Right forelimb (tissue), 1 donor: ENCODE data around the gene NEDD9.
A peak's percentile ranks its signal among the peaks of the same experiment; 100 is the strongest.

Experiments used
- DNase-seq: peaks from one replicate; pipeline ENCODE4 v3.0.0-alpha.2; 2018

Gene NEDD9

GRCh38 chr6:11172501-11173327 lies 59.8 kb downstream of the NEDD9 start:
- peak; percentile 82 for DNase-seq

- no peak for DNase-seq
Observed at GRCh38 chr6:11171952-11172351, 60.5 kb downstream of the NEDD9 start.

- no peak for DNase-seq
Observed at GRCh38 chr6:11168091-11168635, 64.3 kb downstream of the NEDD9 start.

GRCh38 chr6:11166948-11167347 lies 65.5 kb downstream of the NEDD9 start:
- DNase-seq: no peak

- no peak for DNase-seq
Observed at GRCh38 chr6:11164717-11165646, 67.5 kb downstream of the NEDD9 start.

DNA sequence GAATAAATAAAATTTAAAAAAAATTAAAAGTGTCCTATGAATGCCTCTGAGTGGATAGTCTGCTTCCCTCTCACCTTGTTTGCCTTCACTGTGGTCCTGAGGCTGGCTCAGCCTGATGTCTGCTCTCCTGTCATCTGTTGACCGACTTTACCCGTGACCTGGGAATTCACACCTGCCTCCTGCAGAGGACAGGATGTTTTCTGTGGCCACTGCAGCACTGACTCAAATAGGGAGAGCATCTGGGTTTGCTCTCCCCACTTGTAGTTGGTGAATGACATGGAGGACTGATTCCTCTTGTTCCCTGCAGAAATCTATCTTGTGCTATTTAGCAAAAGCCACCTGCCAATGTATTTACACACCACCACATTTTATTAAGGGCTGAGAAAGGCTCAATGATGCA lies 68.5 kb downstream of the NEDD9 start:
- DNase-seq: no peak

DNA sequence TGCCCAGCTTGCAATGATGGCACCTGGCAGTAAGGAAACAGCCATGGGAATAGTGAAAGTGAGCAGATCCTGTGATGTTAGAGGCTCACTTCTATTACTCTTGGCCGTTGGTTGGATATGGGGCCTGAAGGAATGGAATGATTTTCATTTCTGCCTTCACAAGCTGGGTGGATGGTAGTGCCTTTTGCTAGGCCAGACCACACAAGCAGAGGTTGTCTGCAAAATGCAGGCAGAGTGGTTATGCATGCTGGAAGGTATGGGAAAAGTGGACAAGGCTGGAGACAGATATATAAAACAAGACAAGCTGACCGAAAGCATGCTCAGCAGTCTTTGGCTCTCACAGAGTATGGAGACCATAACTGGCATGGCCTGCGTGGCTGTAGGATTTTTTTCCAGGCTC lies 70.2 kb downstream of the NEDD9 start:
- DNase-seq: no peak

DNA sequence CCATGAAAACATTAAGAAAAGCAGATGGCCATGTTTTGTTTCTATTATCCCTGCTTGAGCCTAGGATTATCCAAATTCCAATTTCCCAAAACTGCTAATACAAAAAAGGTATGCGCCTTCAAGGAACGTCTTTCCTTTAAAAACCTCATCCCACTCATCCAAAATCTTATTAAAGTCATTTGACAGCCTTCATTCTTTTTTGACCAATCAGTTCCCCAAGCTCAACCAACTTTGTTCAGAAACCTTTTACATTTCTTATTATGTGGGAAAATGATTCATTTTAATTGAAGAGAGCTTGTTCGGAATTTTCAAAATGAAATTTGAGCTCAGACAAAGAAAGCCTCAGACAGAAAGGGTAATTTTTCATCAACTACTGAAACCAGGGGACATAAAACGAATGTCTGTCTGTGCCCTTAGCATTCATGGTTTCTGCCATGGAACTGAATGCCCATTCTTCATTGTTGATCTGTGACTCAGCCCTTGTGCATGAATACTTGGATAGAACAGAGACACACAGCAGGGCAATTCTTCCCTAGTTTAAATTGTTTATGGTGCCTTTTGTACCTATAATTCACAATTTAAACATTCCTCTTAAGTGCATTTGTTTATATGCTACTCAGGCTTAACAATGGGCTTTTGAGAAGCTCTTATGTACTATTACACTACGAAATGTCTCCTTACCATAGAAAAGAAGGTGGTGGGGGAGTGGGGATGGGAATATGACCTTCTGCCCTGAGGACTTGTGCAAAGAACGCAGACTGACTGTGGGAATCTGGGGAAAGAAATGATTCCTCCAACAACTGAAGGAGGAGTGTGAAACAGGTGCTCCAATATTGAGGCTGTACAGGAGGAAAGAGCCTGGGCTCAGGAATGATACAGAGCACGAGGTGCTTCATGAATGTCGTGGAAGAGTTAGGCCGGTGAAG lies 71.2 kb downstream of the NEDD9 start:
- DNase-seq: no peak

DNA sequence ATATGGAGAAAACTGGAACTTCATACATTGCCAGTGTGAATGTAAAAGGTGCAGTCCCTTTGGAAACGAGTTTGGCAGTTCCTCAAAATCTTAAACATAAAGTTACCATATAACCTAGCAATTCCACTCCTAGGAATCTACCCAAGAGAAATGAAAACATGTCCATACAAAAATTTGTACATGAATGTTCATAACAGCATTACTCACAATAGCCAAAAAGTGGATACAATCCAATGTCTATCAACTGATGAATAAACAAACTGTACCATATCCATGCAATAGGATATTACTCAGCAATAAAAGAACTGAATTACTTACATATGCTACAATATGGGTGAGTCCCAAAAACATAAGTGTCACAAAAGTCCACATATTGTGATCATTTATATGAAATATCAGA lies 72.3 kb downstream of the NEDD9 start:
- no peak for DNase-seq

DNA sequence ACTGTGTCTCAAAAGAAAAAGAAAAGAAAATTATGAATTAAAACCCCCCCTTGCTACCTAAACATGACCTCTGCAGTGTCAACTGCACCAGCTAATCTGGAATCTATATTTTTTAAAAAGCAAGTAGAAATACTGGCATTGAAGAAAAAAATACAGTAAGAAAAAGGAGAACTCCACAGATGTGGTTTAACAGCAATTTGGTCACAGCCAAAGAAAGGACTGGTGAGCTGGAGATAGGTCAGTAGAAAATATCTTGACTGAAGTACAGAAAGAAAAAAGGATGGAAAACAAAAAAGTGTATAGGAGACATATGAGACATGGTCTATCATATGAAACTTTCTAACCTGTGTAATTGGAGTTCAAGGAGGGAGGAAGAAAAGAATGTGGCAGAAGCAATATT lies 76.9 kb downstream of the NEDD9 start:
- no peak for DNase-seq

DNA sequence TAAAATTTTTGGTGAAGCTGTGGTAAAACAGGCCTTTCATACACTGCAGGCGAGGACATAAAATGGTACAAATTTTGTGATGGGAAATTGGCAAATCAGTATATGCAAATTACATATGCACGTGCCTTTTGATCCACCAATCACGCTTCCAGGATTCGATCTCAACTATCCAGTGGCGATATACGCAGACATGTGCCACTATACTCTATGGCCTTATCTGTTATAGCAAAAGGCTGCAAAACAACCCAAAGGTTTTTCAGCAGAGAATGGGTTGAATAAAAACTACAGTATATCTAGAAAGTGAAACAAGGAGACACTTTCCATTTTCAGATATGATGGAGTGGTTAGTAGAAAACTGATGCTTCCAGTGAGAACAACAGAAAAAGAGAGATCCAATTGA lies 79.0 kb downstream of the NEDD9 start:
- DNase-seq: no peak

DNA sequence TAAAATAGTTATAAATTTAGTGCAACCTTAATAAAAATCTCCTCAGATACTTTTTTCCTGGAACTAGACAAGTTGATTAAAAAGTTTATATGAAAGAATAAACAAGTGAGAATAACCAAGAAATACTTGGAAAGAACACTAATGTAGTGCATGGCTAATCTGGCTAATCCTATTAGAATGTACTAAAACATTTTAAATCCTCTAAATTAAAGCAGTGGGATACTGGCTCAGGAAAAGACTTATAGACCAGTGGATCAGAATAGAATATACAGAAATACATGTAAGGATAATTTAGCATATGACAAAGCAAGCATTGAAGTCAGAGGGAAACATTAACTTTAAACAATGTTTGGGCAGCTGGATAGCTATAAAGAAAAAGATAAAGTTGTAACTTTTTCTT lies 79.9 kb downstream of the NEDD9 start:
- no peak for DNase-seq

DNA sequence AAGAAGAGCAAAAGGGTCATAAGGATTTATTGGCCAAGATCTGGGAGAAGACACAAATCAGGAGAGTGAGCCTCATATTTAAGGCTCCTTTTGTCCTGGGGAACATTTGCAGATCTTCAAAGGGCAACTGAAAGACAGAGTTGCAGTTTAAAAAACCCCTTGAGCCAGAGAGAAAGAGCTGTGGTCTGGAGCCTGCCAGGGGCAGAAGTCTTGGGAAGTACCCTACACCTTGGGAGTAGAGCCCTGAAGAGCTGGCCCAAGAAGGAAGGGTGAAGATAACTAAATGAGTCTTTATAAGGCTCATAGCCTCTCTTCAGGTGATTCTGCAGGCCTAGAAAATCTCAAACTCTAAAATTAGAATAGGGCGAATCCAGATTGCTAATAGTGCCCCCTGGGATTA lies 81.0 kb downstream of the NEDD9 start:
- DNase-seq: no peak

- DNase-seq: no peak
Observed at GRCh38 chr6:11149551-11149950, 82.9 kb downstream of the NEDD9 start.

DNA sequence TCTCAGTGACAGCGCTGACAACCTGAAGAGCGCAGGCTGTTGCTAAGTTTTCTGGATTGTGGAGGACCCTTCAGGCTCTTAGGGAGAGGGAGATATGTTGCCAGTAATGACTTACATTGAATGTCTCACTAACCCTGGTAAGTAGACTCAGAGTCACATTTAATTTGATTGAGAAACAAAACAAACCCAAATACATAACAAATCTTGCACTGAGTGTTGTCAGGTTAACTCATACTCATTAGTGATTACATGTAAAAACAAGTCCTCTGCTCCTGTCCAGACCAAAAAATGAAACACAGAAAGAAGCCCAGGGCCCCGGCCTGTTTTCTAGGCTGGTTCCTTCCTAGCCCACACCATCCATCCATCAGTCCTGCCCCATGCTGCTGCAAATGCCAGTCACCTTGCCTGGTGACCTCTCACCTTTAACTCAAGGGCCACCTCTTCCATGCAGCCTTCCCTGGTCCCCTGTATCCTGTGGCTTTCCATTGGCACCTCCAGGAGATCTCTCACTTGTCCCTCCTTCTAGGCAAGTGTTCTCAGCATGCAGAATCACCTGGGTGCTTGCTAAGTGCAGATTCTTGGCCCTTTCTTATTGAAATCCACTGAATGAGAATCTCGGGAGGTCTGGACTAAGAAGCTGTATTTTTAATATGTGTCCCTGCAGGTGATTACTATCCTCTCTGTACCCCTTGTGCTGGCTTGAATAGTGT lies 86.2 kb downstream of the NEDD9 start:
- DNase-seq: no peak

DNA sequence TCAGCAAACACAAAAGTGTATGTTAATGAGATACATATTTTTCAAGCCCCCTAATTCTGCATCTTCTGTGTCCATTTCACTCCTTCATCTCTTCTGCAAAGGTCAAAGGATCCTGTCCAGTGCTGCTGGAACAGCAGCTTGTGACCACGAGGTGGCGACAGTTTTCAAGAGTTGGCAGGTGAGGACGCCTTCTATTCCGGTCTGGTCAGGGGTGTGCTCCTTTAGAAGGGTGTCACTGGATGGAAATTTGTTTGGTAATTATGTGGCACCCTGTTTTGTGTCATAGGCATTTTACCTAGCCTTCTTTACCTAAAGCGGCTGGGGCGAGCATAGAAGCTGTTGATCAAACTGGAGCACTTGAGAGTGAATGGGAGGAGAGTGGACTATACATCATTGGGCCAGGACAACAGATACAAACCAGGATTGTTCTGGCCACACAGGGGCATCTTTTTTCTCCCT lies 88.0 kb downstream of the NEDD9 start:
- DNase-seq: peak; percentile 83

DNA sequence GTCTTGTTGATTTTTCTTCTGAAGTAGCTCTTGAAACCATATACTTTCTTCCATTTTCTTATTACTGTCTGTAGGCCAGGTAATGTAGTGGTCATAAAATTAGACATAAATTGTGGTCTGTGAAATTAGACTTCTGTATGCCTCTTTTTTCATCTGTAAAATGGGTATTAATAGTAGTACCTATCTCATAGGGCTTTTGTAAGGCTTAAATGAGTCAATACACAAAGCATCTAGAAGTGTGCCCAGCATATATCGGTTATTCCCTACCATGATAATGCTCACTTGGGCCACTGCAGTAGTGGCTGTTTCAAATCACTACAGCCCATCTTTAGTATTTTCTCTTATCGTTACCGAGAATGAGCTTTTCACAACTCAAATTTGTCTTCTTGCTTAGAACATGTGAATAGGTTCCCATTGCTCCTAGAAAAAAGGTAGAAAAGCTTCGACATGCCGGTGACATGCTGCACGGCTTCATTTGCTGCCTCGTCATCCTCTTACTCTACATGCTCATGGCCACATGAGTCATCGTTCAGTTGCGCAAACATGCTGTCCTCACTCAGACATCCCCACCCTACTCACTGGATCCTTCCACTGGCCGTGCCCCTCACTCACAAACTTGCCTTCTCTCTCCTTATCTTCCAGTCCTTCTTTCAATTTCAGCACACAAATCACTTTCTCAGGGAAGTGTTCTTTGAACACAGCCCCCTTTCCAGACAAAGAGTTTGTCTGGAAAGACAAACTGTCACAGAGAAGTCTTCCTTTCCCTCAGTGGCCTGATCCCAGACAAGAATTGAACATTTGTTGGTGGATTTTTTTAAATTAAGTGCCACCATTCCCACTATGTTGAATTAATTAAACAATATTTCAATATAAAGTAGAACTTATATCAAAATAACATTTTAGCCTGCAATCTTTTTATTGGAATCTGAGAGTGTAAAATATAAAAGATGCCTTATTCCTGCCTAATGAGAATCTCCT lies 88.8 kb downstream of the NEDD9 start:
- DNase-seq: no peak

GRCh38 chr6:11142296-11143027 lies 90.0 kb downstream of the NEDD9 start:
- DNase-seq: no peak

DNA sequence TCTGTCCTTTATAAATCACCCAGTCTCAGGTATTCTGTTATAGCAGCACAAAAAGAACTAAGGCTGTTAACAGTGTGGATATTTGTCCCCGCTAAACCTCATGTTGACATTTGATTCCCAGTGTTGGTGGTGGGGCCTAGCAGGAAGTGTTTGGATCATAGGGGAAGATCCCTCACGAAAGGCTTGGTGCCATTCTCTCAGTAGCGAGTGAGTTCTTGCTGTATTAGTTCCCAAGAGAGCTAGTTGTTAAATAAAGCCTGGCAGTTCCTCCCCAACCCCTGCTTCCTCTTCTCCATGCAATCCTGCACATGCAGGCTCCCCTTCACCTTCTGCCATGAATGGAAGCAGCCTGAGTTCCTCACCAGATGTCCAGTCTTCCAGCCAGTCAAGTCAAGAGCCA lies 91.2 kb downstream of the NEDD9 start:
- no peak for DNase-seq

DNA sequence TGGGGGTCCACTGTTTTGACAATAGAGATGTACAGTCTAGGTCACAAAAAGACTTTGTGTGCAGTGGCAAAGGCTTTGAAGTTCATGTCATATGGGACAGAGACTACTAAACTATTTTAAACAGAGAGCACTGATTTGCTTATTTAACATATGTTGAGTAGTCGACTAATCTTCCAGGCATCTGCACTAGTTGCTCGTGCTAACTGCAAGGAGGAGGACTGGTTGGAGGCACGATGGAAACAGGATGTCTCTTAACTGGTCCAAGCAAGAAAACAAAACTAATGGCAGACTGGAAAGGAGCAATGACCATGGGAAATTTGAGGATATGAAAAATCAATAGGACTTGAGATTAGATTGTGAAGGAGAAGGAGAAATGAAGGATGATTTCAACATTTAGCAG lies 92.4 kb downstream of the NEDD9 start:
- DNase-seq: no peak
